GM21737 (cell line): Measurements from ENCODE around the gene TNN.
"Not testable (repeated sequence)": the region's sequence is repeated elsewhere in the genome, so short reads cannot be mapped to it uniquely, and the experiment has no call there.

Experiments
- ATAC-seq: cut with Tn5 transposase; IDR thresholded peaks from one replicate; pipeline ENCODE4 v1.9.1; 2021; ENCODE audit warnings: mild to moderate bottlenecking, moderate library complexity; ENCODE audit not compliant: unreplicated experiment

Gene TNN

GRCh38 chr1:175071276-175071943 lies 3.8 kb downstream of the TNN start:
- no peak for ATAC-seq

DNA sequence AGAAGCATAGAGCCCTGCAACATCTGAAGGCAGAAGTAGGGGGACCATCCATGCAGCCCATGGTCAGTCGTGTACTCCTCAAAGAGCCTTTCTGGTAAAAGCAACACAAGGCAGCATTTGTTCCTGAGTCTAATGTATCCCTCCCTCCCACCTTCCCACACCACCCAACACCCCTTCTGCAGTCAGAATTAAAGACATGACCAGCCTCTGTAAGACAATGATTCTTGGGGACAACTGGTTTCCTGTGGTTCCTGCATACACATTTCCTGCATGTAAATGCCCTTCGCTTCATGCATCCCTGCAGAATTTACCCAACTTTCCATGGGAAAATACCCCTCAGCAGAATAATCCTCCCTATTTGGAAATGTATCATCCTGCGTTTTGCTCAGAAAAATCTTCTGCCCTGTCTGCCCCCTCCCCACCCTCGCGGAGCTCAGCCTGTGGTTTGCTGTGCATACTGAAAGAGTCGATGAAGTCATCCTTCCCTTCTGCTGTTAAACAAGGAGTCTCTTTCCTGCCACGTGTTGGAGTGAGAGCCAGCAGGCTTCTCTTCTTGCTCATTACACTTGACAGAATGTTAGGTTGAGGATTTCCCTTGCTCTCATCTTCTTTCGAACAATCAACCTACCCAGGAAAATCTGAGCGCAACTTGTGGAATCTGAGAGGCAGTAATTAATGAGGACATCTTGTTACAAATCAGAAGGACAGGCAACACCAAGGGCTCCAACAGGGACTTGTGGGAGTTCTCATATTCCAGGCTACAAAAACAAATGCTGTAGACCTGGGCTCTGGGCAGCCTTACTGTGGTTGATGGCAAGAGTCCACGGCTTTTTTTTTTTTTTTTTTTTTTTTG lies 4.7 kb downstream of the TNN start:
- peak; percentile 70 for ATAC-seq

GRCh38 chr1:175073061-175073460 lies 5.4 kb downstream of the TNN start:
- no peak for ATAC-seq

DNA sequence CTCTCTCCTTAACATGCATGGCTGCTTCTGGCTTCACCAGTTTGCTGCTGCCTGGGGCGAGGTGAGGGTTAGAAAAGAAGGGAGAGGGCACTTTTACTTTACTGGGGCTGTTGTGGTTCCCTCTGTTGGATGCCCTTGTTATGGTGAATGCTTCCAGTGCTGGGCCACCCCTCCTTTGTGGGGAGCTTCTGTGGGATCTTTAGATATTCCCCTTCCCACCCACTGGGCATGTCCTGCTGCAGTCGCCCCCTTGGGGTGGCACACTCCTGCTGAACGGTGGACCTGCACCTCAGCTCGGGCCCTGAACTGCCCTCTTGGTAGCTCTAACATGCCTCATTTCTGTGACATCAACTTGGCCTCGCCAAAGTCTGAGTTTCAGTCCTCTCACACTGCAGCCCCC lies 6.0 kb downstream of the TNN start:
- ATAC-seq, result no peak

DNA sequence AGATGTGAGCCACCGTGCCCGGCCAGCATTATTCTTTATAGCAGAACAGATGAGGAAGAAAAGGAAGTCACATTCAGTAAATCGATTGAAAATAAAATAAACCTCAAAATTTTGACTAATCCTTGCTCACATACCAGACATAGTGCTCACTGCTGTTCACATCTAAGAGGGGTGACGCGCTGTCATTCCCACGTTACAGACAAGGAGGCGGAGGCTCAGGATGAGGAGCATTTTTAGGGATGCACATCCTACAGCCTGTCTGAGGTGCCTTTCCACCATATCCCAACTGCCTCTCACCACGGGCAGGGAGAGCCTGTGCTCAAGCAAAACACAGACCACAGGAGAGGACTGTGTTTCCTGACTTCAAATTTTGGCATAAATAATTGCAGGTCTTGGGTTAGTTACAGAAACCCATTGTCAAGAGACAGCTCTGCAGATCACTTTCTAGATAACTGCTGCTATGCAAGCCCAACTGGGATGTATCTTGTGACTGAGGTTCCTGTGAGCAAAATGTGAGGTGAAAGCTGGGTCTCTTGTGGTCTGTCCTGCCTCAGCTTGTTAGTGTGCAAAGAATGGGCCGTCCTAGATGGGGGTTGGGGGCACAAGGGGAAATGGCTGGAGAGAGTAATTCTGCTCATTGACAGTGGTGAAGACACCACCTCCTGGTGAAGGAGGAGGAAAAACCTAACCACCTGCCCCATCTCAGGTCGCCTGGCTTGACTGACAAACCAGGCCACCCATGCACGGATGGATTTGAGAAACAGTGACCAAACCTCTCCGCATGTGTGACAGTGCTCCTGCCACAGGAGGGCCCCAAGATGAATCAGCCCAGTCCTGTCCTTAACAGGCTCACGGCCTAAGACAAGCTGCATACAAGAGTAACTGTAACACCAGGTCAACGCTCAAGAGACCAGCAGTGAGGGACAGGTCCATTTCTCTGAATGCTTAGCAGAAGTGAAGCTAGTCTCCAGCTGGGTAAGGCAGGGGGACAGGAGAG lies 8.2 kb downstream of the TNN start:
- no peak for ATAC-seq

- ATAC-seq, result no peak
Observed at GRCh38 chr1:175077356-175078030, 9.9 kb downstream of the TNN start.

- no peak for ATAC-seq
Observed at GRCh38 chr1:175078629-175079028, 11.0 kb downstream of the TNN start.

- no peak for ATAC-seq
Observed at GRCh38 chr1:175079338-175079737, 11.7 kb downstream of the TNN start.

GRCh38 chr1:175080030-175080429 lies 12.4 kb downstream of the TNN start:
- no peak for ATAC-seq

- ATAC-seq, result no peak
Observed at GRCh38 chr1:175081983-175082382, 14.3 kb downstream of the TNN start.

DNA sequence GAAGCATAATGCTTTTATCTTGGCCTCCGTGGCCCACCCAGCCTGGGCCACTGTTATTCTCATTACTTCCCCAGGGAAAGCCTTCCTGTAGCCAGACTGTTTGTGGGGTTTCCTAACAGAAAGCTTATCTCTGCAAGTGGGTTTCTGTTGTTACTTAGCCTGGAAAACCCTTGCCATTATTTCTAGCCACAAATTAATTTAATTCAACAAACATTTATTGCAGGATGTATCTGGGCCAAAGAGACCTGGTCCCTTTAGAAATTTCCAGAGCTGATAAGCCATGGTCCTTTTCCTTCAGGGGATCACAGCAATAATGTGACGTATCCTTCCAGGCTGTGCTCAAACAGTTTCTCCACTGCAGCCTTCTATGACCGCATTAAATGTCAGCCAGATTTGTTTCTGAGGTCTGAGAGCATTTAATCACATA lies 20.9 kb downstream of the TNN start:
- no peak for ATAC-seq

DNA sequence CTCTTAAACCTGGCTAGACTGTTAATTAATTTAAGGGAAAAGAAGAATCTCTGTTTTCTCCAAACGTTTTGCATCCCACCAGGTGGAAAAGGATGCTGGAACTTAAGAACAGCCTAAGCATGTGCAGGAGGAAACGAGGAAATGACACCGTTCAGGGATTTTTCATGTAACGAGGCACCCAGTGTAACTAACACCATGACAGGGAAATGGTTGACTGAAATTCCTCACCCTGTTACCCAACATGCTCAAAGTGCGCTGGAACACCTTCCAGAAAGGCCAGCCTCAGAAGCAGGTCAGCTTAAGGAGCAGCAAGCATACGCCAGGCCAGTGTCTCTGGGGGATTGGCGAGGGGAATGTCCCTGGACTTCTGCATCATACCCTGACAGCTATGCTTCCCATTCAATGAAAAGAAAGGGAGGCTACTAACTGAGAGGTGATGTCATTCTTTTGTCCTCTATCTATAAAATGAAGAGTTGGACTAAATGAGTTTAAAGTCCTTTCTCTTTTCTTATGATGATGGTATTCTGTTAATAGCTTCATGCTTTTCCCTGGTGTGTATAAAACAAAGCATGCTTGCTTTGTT lies 21.6 kb downstream of the TNN start:
- ATAC-seq, result no peak

- ATAC-seq, result no peak
Observed at GRCh38 chr1:175090780-175091179, 23.1 kb downstream of the TNN start.

GRCh38 chr1:175094626-175095025 lies 27.0 kb downstream of the TNN start:
- ATAC-seq, result no peak

DNA sequence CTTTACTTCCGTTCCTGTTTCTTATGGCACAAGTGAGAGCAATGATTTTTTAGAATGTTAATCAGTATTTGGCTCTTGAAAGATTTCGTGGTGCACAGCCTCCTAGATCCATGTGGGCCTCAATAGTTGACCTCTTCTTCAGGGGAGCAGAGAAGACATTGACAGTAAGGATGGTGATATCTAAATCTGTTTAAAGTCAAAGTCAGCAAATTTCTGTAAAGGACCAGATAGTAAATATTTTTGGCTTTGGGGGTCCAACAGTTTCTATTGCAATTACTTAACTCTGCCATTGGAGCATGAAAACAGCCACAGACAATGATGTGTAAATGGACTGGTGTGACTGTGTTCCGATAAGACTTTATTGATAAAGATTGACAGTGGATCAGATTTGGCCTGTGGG lies 27.4 kb downstream of the TNN start:
- no peak for ATAC-seq

DNA sequence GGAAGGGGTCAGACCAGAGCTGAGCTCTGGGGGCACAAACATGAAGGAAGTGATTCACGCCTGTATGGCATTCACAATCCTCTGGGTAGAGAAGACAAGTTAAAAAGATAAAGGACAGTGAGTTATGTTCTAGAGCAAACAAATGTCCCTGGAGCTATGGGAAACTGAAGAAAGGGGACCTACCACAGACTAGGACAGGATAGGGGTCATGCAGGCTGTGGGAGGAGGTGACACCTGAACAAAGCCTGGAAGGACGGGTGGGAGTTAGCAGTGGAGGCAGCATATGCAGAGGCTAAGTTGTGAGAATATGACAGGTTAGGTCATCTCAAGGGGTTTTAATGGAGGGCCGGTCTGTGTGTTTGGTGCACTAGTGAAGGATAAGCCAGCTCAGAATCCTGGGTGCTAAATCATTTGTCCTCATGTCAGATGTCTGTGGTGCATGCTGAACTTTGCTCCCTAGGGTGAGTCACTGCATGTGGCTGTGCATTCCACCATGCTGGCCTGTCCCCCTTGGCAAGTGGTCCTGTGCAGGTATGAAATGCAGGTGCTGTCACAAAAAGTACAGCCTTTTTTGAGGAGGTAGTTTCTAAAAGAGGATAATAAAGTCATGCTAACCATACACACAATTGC lies 28.5 kb downstream of the TNN start:
- no peak for ATAC-seq

DNA sequence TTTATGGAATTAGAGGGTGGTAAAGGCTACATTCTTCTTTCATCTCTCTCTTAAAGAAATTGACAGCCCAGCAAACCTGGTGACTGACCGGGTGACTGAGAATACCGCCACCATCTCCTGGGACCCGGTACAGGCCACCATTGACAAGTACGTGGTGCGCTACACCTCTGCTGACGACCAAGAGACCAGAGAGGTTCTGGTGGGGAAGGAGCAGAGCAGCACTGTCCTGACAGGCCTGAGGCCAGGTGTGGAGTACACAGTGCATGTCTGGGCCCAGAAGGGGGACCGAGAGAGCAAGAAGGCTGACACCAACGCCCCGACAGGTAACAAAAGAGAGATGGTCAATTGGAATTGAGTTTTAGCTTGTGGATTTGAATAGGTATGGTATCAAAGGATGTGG lies 29.7 kb downstream of the TNN start:
- no peak for ATAC-seq

GRCh38 chr1:175099916-175100315 lies 32.3 kb downstream of the TNN start:
- no peak for ATAC-seq

- ATAC-seq, result not testable (repeated sequence)
Observed at GRCh38 chr1:175102166-175102565, 34.5 kb downstream of the TNN start.

- not testable (repeated sequence) for ATAC-seq
Observed at GRCh38 chr1:175106536-175106935, 38.9 kb downstream of the TNN start.
